ENCODE data around the gene UQCRQ. TPM values are rescaled to one million over a fixed set of nuclear protein-coding genes. Genes with fewer than 3 reads are reported as not detected.
A peak's percentile ranks its signal among the peaks of the same experiment; 100 is the strongest.

UQCRQ gene
- total and polyA plus RNA-seq, 2 of the 13 experiments (the other 11 are each of a cell fraction or from before 2014, with no cell fraction given): 257 to 575 TPM

- BruUV-seq (replicated peaks): no TSS peak
- Histone ChIP-seq H3K27ac (ENCODE audit: extremely low read length, insufficient read depth, low read length) (peak overlapping the region; percentile 16), H3K9ac (ENCODE audit: insufficient read depth, low read depth, low read length) (no peak overlapping the region), H4K20me1 (ENCODE audit: insufficient read depth, low read length) (no peaks in the 10 kb centered on the region), H3K4me1 (ENCODE audit: insufficient read depth, low read length) (peaks cover 17% of the 10 kb centered on the region), H3K27me3 (ENCODE audit: control insufficient read depth in 1 of 2, insufficient read depth in 2 of 2, low read length in 2 of 2) (no peaks in the 10 kb centered on the region), H3K4me3 (replicated peaks in 1 of 3; ENCODE audit: insufficient read depth in 1 of 3, low read depth in 2 of 3, low read length in 3 of 3) (no peak overlapping the region), H3K36me3 (replicated peaks in 1 of 2; ENCODE audit: control insufficient read depth in 1 of 2, insufficient read depth in 2 of 2, low read length in 2 of 2) (peaks cover 20 to 62% of the 10 kb centered on the region in 2 experiments), H3K9me3 (ENCODE audit: low read length) (no peaks in the 10 kb centered on the region), H2AFZ (ENCODE audit: low read length) (no peak overlapping the region), H3K4me2 (ENCODE audit: low read depth, low read length) (no peak overlapping the region), H3K79me2 (ENCODE audit: insufficient read depth, low read length) (no peaks in the 10 kb centered on the region)
- WGBS (ENCODE audit: low lambda C conversion rate): 13% methylated on average over 2 of the region's 2 CpGs
- peak; percentile 68 for FAIRE-seq
- in situ Hi-C loops (cut with HindIII; ENCODE audit: extremely low pct_ligation_motif_present, low pct_unique_long_range_greater_than_20kb) (loop anchor here (10.0 kb wide), 1 partner anchor 139 kb away; the partner anchor contains the start of gene CCNI2), intact Hi-C loops (cut with micrococcal nuclease; ENCODE audit: unreplicated experiment) (loop anchor here (1.0 to 10.0 kb wide), 3 partner anchors 53 to 359 kb away; partner anchors contain the start of gene SHROOM1)
- DNase-seq (ENCODE audit: low spot score): peak; percentile 78
- POLR2A ChIA-PET: interaction anchor here (0.6 to 1.9 kb wide), 8 partner anchors 17 to 168 kb away, joined by 3 to 22 read pairs (median 5); partner anchors contain the start of genes GDF9, HSPA4, SHROOM1 and UQCRQ
- CTCF ChIA-PET (ENCODE audit: low intra/inter-chr PET ratio, low total read pairs): interaction anchor here (1.3 to 2.5 kb wide), 3 partner anchors 16 to 76 kb away, joined by 4 to 39 read pairs (median 7); partner anchors contain the start of genes GDF9, SHROOM1 and UQCRQ
- peak; percentile 94 for ATAC-seq
- TF ChIP-seq ZNF580 (CRISPR knock-in tag; IDR thresholded peaks at IDR 0.05; ENCODE audit: borderline replicate concordance, low read depth): 0 out of 2 replicates have a peak, but pooled peaks have one; percentile 29
- TF ChIP-seq ZFYVE20 (CRISPR knock-in tag; IDR thresholded peaks at IDR 0.05; ENCODE audit: borderline replicate concordance, low read depth): no peak
- no peak for TF ChIP-seq ZNF883 (CRISPR knock-in tag; IDR thresholded peaks at IDR 0.05; ENCODE audit: not compliant biosample characterization)
- no peak for TF ChIP-seq FIP1L1 (IDR thresholded peaks at IDR 0.05; ENCODE audit: borderline replicate concordance, insufficient read depth, low read depth, low read length)
- TF ChIP-seq, protein P1, sequence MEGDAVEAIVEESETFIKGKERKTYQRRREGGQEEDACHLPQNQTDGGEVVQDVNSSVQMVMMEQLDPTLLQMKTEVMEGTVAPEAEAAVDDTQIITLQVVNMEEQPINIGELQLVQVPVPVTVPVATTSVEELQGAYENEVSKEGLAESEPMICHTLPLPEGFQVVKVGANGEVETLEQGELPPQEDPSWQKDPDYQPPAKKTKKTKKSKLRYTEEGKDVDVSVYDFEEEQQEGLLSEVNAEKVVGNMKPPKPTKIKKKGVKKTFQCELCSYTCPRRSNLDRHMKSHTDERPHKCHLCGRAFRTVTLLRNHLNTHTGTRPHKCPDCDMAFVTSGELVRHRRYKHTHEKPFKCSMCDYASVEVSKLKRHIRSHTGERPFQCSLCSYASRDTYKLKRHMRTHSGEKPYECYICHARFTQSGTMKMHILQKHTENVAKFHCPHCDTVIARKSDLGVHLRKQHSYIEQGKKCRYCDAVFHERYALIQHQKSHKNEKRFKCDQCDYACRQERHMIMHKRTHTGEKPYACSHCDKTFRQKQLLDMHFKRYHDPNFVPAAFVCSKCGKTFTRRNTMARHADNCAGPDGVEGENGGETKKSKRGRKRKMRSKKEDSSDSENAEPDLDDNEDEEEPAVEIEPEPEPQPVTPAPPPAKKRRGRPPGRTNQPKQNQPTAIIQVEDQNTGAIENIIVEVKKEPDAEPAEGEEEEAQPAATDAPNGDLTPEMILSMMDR (CRISPR knock-in tag; IDR thresholded peaks at IDR 0.05): peak; percentile 85
- 0 out of 2 replicates have a peak, but pooled peaks have one; percentile 28 for TF ChIP-seq MXD4 (CRISPR knock-in tag; IDR thresholded peaks at IDR 0.05)
- TF ChIP-seq ZFP1 (CRISPR knock-in tag; IDR thresholded peaks at IDR 0.05): no peak
- TF ChIP-seq, protein P2, sequence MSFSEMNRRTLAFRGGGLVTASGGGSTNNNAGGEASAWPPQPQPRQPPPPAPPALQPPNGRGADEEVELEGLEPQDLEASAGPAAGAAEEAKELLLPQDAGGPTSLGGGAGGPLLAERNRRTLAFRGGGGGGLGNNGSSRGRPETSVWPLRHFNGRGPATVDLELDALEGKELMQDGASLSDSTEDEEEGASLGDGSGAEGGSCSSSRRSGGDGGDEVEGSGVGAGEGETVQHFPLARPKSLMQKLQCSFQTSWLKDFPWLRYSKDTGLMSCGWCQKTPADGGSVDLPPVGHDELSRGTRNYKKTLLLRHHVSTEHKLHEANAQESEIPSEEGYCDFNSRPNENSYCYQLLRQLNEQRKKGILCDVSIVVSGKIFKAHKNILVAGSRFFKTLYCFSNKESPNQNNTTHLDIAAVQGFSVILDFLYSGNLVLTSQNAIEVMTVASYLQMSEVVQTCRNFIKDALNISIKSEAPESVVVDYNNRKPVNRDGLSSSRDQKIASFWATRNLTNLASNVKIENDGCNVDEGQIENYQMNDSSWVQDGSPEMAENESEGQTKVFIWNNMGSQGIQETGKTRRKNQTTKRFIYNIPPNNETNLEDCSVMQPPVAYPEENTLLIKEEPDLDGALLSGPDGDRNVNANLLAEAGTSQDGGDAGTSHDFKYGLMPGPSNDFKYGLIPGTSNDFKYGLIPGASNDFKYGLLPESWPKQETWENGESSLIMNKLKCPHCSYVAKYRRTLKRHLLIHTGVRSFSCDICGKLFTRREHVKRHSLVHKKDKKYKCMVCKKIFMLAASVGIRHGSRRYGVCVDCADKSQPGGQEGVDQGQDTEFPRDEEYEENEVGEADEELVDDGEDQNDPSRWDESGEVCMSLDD (CRISPR knock-in tag; IDR thresholded peaks at IDR 0.05; ENCODE audit: borderline replicate concordance): no peak
- TF ChIP-seq THAP11 (CRISPR knock-in tag; IDR thresholded peaks at IDR 0.05): 0 out of 2 replicates have a peak, but pooled peaks have one; percentile 35
- TF ChIP-seq ISL2 (CRISPR knock-in tag; IDR thresholded peaks at IDR 0.05): peak; percentile 19; the same call in 1 of the 2 replicates
- TF ChIP-seq CCAR2 (optimal IDR thresholded peaks at IDR 0.05; ENCODE audit: low read depth, low read length): no peak
- TF ChIP-seq ELF3 (CRISPR knock-in tag; IDR thresholded peaks at IDR 0.05): peak; percentile 83
- TF ChIP-seq STAG1 (CRISPR knock-in tag; IDR thresholded peaks at IDR 0.05): peak; percentile 87
- no peak for TF ChIP-seq ZNF431 (CRISPR knock-in tag; IDR thresholded peaks at IDR 0.05; ENCODE audit: borderline replicate concordance, low read depth)
- TF ChIP-seq XRCC5 (optimal IDR thresholded peaks at IDR 0.05; ENCODE audit: low read length): peak; percentile 48
- TF ChIP-seq, protein P3, sequence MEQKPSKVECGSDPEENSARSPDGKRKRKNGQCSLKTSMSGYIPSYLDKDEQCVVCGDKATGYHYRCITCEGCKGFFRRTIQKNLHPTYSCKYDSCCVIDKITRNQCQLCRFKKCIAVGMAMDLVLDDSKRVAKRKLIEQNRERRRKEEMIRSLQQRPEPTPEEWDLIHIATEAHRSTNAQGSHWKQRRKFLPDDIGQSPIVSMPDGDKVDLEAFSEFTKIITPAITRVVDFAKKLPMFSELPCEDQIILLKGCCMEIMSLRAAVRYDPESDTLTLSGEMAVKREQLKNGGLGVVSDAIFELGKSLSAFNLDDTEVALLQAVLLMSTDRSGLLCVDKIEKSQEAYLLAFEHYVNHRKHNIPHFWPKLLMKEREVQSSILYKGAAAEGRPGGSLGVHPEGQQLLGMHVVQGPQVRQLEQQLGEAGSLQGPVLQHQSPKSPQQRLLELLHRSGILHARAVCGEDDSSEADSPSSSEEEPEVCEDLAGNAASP (CRISPR knock-in tag; IDR thresholded peaks at IDR 0.05; ENCODE audit: borderline replicate concordance): 0 out of 2 replicates have a peak, but pooled peaks have one; percentile 34
- peak; percentile 54 for TF ChIP-seq SAP130 (CRISPR knock-in tag; IDR thresholded peaks at IDR 0.05; ENCODE audit: low read depth)
Measured at GRCh38 chr5:132883261-132883834, 16.9 kb downstream of the UQCRQ start.
